ENCODE data around the gene LMX1A.

DNA sequence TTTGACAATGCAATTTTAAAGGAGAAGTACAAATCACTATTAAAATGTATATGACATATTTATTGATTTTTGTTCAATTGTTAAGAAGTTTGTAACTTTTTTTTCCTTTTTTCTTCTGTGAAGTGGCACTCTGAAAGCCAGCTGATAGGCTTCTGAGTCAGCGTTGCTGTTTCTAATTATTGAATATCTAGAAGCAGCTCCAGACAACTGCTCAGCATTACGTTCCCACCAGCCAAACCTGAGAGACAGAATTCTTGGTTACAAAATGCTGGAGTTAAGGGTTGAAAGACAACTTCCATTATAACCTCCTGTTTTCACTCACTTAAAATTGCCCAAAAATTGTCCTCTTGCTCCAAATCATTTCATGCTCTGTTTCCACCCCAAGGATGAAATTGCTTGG is 31.4 kb upstream of the LMX1A start:
- TF ChIP-seq, protein P1, sequence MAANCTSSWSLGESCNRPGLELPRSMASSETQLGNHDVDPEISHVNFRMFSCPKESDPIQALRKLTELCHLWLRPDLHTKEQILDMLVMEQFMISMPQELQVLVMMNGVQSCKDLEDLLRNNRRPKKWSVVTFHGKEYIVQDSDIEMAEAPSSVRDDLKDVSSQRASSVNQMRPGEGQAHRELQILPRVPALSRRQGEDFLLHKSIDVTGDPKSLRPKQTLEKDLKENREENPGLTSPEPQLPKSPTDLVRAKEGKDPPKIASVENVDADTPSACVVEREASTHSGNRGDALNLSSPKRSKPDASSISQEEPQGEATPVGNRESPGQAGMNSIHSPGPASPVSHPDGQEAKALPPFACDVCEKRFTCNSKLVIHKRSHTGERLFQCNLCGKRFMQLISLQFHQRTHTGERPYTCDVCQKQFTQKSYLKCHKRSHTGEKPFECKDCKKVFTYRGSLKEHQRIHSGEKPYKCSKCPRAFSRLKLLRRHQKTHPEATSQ (tag by site-specific recombination; IDR thresholded peaks at IDR 0.05): no peak
- TF ChIP-seq ZNF558 (tag by site-specific recombination; IDR thresholded peaks at IDR 0.05) (no peak), ZBTB17 (tag by site-specific recombination; IDR thresholded peaks at IDR 0.05) (no peak), ZNF239 (tag by site-specific recombination; IDR thresholded peaks at IDR 0.05) (no peak), ZNF140 (tag by site-specific recombination; IDR thresholded peaks at IDR 0.05) (no peak), REPIN1 (tag by site-specific recombination; IDR thresholded peaks at IDR 0.05; ENCODE audit: low read depth) (no peak)
- TF ChIP-seq, protein P2, sequence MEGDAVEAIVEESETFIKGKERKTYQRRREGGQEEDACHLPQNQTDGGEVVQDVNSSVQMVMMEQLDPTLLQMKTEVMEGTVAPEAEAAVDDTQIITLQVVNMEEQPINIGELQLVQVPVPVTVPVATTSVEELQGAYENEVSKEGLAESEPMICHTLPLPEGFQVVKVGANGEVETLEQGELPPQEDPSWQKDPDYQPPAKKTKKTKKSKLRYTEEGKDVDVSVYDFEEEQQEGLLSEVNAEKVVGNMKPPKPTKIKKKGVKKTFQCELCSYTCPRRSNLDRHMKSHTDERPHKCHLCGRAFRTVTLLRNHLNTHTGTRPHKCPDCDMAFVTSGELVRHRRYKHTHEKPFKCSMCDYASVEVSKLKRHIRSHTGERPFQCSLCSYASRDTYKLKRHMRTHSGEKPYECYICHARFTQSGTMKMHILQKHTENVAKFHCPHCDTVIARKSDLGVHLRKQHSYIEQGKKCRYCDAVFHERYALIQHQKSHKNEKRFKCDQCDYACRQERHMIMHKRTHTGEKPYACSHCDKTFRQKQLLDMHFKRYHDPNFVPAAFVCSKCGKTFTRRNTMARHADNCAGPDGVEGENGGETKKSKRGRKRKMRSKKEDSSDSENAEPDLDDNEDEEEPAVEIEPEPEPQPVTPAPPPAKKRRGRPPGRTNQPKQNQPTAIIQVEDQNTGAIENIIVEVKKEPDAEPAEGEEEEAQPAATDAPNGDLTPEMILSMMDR (tag by site-specific recombination; IDR thresholded peaks at IDR 0.05): no peak

All from HEK293 (cell line).